HepG2 (cell line): Measurements from ENCODE around the gene SNRNP25. TPM values are rescaled to one million over a fixed set of nuclear protein-coding genes. Genes with fewer than 3 reads are reported as not detected.

ENCODE experiments used
- CBX1 ChIP-seq: IDR thresholded peaks from one replicate; pipeline ENCODE4 v1.6.1; 2016; ENCODE audit warnings: antibody characterized with exemption, low read depth
- ELF1 ChIP-seq: sonication (generic); formaldehyde crosslinking; IDR thresholded peaks from 2 replicates; pipeline ENCODE4 v1.4.0; 2020; ENCODE audit warnings: missing genetic modification reagents
- ELF4 ChIP-seq: sonication (generic); formaldehyde crosslinking; IDR thresholded peaks from 2 replicates; pipeline ENCODE4 v1.5.0; 2020; ENCODE audit warnings: missing genetic modification reagents, mild to moderate bottlenecking, moderate library complexity, borderline replicate concordance
- FOXA1 ChIP-seq, 2 experiments: fragments of 450-650 bp in 1 of 2; sonication (generic) in 1 of 2; formaldehyde crosslinking in 1 of 2; IDR thresholded peaks; 2 replicates each; pipeline versions ENCODE4 v1.4.0 to v1.6.1; 2016 to 2020; ENCODE audit warnings: missing genetic modification reagents in 1 of 2
- MAFF ChIP-seq: IDR thresholded peaks from 2 replicates; pipeline ENCODE4 v1.6.1; 2011; ENCODE audit warnings: low read depth, low read length, improper control_type of control experiment
- NR2C2 ChIP-seq: sonication (generic); formaldehyde crosslinking; IDR thresholded peaks from 2 replicates; pipeline ENCODE4 v1.4.0; 2020; ENCODE audit warnings: missing genetic modification reagents, mild to moderate bottlenecking, moderate library complexity, borderline replicate concordance
- POLR2AphosphoS2 ChIP-seq: IDR thresholded peaks from 2 replicates; pipeline ENCODE4 v1.6.1; 2011; ENCODE audit warnings: low read depth, low read length, improper control_type of control experiment
- PRMT3 ChIP-seq: sonication (generic); formaldehyde crosslinking; IDR thresholded peaks from 2 replicates; pipeline ENCODE4 v1.8.1; 2022; ENCODE audit warnings: low read depth, mild to moderate bottlenecking, moderate library complexity, missing genetic modification reagents, borderline replicate concordance
- RBM22 ChIP-seq: fragments of 200-400 bp; formaldehyde crosslinking; optimal IDR thresholded peaks from 2 replicates; pipeline ENCODE3; 2017; ENCODE audit warnings: mild to moderate bottlenecking, low read length, moderate library complexity
- SMARCE1 ChIP-seq: fragments of 450-650 bp; IDR thresholded peaks from 2 replicates; pipeline ENCODE4 v1.6.1; 2017; ENCODE audit warnings: borderline replicate concordance
- SP1 ChIP-seq, 2 experiments: fragments of 450-650 bp in 1 of 2; sonication (generic) in 1 of 2; formaldehyde crosslinking in 1 of 2; IDR thresholded peaks; 2 replicates each; pipeline versions ENCODE4 v1.4.0 to v1.6.1; 2016 to 2020; ENCODE audit warnings: missing genetic modification reagents in 1 of 2
- TAF15 ChIP-seq: fragments of 200-400 bp; formaldehyde crosslinking; IDR thresholded peaks from one replicate; pipeline ENCODE4 v1.6.1; 2018; ENCODE audit warnings: mild to moderate bottlenecking, low read depth, low read length; ENCODE audit not compliant: poor library complexity, severe bottlenecking
- ZBTB20 ChIP-seq: sonication (generic); formaldehyde crosslinking; IDR thresholded peaks from 2 replicates; pipeline ENCODE4 v1.8.1; 2023; ENCODE audit warnings: missing genetic modification reagents, low read depth, mild to moderate bottlenecking, borderline replicate concordance
- ZNF614 ChIP-seq: IDR thresholded peaks from 2 replicates; pipeline ENCODE4 v1.6.1; 2018; ENCODE audit warnings: missing biosample characterization, missing genetic modification reagents, inconsistent platforms, borderline replicate concordance
- ZNF670 ChIP-seq: sonication (generic); formaldehyde crosslinking; IDR thresholded peaks from 2 replicates; pipeline ENCODE4 v1.8.0; 2022; ENCODE audit warnings: mild to moderate bottlenecking, missing genetic modification reagents, borderline replicate concordance
- ZNF841 ChIP-seq: sonication (generic); formaldehyde crosslinking; IDR thresholded peaks from 2 replicates; pipeline ENCODE4 v1.8.1; 2023; ENCODE audit warnings: missing genetic modification reagents, borderline replicate concordance
- polyA plus RNA-seq, 8 experiments: library from polyadenylated mRNA; depleted of rRNA in 3 of 8; stranded (reverse) in 7 of 8; unstranded in 1 of 8; fragments of >200 nt; fragmentation: Illumina TruSeq in 4 of 8; extraction: Trizol in 4 of 8; gene quantifications; 2 replicates each; pipeline versions ENCODE4 v1.2.1 to v1.2.3, GENCODE V29; 2011 to 2016; ENCODE audit warnings: low read depth in 4 of 8, missing spikeins in 1 of 8, mixed read lengths in 1 of 8; ENCODE audit not compliant: insufficient read depth in 1 of 8
- total RNA-seq, 5 experiments: library from RNA; depleted of rRNA; stranded (reverse); fragments of >200 nt; fragmentation: Illumina TruSeq; extraction: Trizol; gene quantifications; 2 replicates each; pipeline ENCODE4 v1.2.3, GENCODE V29; 2016; ENCODE audit warnings: low read depth in 1 of 5
- TF ChIP-seq, protein P1 (sequence below): sonication (generic); formaldehyde crosslinking; IDR thresholded peaks from 2 replicates; pipeline ENCODE4 v1.5.0; 2020; ENCODE audit warnings: missing genetic modification reagents
- TF ChIP-seq, protein P2 (sequence below): sonication (generic); formaldehyde crosslinking; IDR thresholded peaks from 2 replicates; pipeline ENCODE4 v1.5.1; 2020; ENCODE audit warnings: missing genetic modification reagents, mild to moderate bottlenecking, borderline replicate concordance
- TF ChIP-seq, protein P3 (sequence below): sonication (generic); formaldehyde crosslinking; IDR thresholded peaks from 2 replicates; pipeline ENCODE4 v1.5.0; 2020; ENCODE audit warnings: mild to moderate bottlenecking, missing genetic modification reagents, moderate library complexity
- TF ChIP-seq, protein P4 (sequence below): sonication (generic); formaldehyde crosslinking; IDR thresholded peaks from 2 replicates; pipeline ENCODE4 v1.8.0; 2022; ENCODE audit warnings: mild to moderate bottlenecking, missing genetic modification reagents, moderate library complexity
- TF ChIP-seq, protein P5 (sequence below): fragments of 450-650 bp; IDR thresholded peaks from 2 replicates; pipeline ENCODE4 v1.6.1; 2016

Gene SNRNP25
- total and polyA plus RNA-seq, 2 of the 13 experiments (the other 11 are each of a cell fraction or from before 2014, with no cell fraction given) = 34.1 to 97.4 TPM

DNA sequence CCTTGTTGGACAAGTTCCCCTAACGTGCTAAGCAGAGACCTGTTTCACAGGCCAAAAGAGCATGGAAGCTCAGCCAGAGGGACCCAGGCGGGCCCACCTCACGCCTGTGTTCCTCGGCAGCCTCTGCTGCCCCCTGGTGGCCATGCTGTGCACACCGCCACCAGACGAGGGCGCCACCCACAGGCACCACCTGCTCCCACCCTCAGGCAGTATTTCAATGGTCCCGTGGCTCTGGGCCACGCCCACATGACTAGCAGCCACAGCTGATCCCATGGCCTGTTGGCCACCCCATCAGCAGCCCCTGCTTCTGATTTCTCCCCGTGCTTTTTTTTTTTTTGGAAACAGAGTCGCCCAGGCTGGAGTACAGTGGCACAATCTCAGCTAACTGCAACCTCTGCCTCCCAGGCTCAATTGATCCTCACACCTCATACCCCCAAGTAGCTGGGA is 43.3 kb downstream of the SNRNP25 start (continued):
- TF ChIP-seq PRMT3 (CRISPR knock-in tag) (no peak), ELF4 (no peak), MAFF (no peak), ZNF841 (CRISPR knock-in tag) (no peak), FOXA1 (IDR thresholded peaks at IDR 0.05) (no peak), FOXA1 (CRISPR knock-in tag; IDR thresholded peaks at IDR 0.05) (peak; percentile 42; the same call in 1 of the 2 replicates), ZNF614 (CRISPR knock-in tag) (peak; percentile 61; the same call in 1 of the 2 replicates), ZBTB20 (CRISPR knock-in tag) (no peak), CBX1 (peak; percentile 86), RBM22 (no peak), NR2C2 (CRISPR knock-in tag) (no peak), POLR2AphosphoS2 (no peak), ELF1 (no peak), SMARCE1 (no peak), TAF15 (peak; percentile 76), ZNF670 (CRISPR knock-in tag) (no peak), SP1 (IDR thresholded peaks at IDR 0.05) (no peak), SP1 (CRISPR knock-in tag; IDR thresholded peaks at IDR 0.05) (peak; percentile 91)
- TF ChIP-seq, protein P1, sequence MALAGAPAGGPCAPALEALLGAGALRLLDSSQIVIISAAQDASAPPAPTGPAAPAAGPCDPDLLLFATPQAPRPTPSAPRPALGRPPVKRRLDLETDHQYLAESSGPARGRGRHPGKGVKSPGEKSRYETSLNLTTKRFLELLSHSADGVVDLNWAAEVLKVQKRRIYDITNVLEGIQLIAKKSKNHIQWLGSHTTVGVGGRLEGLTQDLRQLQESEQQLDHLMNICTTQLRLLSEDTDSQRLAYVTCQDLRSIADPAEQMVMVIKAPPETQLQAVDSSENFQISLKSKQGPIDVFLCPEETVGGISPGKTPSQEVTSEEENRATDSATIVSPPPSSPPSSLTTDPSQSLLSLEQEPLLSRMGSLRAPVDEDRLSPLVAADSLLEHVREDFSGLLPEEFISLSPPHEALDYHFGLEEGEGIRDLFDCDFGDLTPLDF = no peak
- TF ChIP-seq, protein P2, sequence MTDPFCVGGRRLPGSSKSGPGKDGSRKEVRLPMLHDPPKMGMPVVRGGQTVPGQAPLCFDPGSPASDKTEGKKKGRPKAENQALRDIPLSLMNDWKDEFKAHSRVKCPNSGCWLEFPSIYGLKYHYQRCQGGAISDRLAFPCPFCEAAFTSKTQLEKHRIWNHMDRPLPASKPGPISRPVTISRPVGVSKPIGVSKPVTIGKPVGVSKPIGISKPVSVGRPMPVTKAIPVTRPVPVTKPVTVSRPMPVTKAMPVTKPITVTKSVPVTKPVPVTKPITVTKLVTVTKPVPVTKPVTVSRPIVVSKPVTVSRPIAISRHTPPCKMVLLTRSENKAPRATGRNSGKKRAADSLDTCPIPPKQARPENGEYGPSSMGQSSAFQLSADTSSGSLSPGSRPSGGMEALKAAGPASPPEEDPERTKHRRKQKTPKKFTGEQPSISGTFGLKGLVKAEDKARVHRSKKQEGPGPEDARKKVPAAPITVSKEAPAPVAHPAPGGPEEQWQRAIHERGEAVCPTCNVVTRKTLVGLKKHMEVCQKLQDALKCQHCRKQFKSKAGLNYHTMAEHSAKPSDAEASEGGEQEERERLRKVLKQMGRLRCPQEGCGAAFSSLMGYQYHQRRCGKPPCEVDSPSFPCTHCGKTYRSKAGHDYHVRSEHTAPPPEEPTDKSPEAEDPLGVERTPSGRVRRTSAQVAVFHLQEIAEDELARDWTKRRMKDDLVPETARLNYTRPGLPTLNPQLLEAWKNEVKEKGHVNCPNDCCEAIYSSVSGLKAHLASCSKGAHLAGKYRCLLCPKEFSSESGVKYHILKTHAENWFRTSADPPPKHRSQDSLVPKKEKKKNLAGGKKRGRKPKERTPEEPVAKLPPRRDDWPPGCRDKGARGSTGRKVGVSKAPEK (CRISPR knock-in tag) = no peak
- TF ChIP-seq, protein P3, sequence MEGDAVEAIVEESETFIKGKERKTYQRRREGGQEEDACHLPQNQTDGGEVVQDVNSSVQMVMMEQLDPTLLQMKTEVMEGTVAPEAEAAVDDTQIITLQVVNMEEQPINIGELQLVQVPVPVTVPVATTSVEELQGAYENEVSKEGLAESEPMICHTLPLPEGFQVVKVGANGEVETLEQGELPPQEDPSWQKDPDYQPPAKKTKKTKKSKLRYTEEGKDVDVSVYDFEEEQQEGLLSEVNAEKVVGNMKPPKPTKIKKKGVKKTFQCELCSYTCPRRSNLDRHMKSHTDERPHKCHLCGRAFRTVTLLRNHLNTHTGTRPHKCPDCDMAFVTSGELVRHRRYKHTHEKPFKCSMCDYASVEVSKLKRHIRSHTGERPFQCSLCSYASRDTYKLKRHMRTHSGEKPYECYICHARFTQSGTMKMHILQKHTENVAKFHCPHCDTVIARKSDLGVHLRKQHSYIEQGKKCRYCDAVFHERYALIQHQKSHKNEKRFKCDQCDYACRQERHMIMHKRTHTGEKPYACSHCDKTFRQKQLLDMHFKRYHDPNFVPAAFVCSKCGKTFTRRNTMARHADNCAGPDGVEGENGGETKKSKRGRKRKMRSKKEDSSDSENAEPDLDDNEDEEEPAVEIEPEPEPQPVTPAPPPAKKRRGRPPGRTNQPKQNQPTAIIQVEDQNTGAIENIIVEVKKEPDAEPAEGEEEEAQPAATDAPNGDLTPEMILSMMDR = peak; percentile 100
- TF ChIP-seq, protein P4, sequence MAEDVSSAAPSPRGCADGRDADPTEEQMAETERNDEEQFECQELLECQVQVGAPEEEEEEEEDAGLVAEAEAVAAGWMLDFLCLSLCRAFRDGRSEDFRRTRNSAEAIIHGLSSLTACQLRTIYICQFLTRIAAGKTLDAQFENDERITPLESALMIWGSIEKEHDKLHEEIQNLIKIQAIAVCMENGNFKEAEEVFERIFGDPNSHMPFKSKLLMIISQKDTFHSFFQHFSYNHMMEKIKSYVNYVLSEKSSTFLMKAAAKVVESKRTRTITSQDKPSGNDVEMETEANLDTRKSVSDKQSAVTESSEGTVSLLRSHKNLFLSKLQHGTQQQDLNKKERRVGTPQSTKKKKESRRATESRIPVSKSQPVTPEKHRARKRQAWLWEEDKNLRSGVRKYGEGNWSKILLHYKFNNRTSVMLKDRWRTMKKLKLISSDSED = no peak
- TF ChIP-seq, protein P5, sequence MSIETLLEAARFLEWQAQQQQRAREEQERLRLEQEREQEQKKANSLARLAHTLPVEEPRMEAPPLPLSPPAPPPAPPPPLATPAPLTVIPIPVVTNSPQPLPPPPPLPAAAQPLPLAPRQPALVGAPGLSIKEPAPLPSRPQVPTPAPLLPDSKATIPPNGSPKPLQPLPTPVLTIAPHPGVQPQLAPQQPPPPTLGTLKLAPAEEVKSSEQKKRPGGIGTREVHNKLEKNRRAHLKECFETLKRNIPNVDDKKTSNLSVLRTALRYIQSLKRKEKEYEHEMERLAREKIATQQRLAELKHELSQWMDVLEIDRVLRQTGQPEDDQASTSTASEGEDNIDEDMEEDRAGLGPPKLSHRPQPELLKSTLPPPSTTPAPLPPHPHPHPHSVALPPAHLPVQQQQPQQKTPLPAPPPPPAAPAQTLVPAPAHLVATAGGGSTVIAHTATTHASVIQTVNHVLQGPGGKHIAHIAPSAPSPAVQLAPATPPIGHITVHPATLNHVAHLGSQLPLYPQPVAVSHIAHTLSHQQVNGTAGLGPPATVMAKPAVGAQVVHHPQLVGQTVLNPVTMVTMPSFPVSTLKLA = 0 out of 2 replicates have a peak, but pooled peaks have one; percentile 21
